Type B pancreatic cell (in vitro differentiated cells): Measurements from ENCODE around the gene RYR2. TPM values are rescaled to one million over a fixed set of nuclear protein-coding genes. Genes with fewer than 3 reads are reported as not detected.

ENCODE experiments used
- DNase-seq: peaks from one replicate; pipeline ENCODE4 v3.0.0; 2021; ENCODE audit warnings: mixed read lengths; ENCODE audit not compliant: unreplicated experiment; ENCODE audit errors: extremely low spot score
- H3K27ac Mint-ChIP-seq: 2 replicates; pipeline ENCODE4 v1.8.0; 2021; ENCODE audit warnings: mild to moderate bottlenecking, mixed read lengths
- H3K27me3 Mint-ChIP-seq: 2 replicates; pipeline ENCODE4 v1.8.0; 2021; ENCODE audit warnings: mixed read lengths
- H3K36me3 Mint-ChIP-seq: 2 replicates; pipeline ENCODE4 v1.8.0; 2021; ENCODE audit warnings: mixed read lengths
- H3K4me1 Mint-ChIP-seq: one replicate; pipeline ENCODE4 v1.8.0; 2021; ENCODE audit warnings: mixed read lengths; ENCODE audit not compliant: unreplicated experiment
- H3K4me3 Mint-ChIP-seq: 2 replicates; pipeline ENCODE4 v1.8.0; 2021; ENCODE audit warnings: mild to moderate bottlenecking, mixed read lengths
- H3K9me3 Mint-ChIP-seq: 2 replicates; pipeline ENCODE4 v1.8.0; 2021; ENCODE audit warnings: mixed read lengths
- CTCF ChIP-seq: fragments of 200-600 bp; sonication (generic); conservative IDR thresholded peaks from 2 replicates; pipeline ENCODE4 v1.5.0; 2021; ENCODE audit warnings: antibody characterized with exemption, mild to moderate bottlenecking
- total RNA-seq: library from RNA; stranded (reverse); gene quantifications from 2 replicates; pipeline ENCODE4 v1.2.1, GENCODE V29; 2021; ENCODE audit warnings: low replicate concordance

The RYR2 gene
- total RNA-seq, 1 donor from 2014 or later = 0.58 TPM

DNA sequence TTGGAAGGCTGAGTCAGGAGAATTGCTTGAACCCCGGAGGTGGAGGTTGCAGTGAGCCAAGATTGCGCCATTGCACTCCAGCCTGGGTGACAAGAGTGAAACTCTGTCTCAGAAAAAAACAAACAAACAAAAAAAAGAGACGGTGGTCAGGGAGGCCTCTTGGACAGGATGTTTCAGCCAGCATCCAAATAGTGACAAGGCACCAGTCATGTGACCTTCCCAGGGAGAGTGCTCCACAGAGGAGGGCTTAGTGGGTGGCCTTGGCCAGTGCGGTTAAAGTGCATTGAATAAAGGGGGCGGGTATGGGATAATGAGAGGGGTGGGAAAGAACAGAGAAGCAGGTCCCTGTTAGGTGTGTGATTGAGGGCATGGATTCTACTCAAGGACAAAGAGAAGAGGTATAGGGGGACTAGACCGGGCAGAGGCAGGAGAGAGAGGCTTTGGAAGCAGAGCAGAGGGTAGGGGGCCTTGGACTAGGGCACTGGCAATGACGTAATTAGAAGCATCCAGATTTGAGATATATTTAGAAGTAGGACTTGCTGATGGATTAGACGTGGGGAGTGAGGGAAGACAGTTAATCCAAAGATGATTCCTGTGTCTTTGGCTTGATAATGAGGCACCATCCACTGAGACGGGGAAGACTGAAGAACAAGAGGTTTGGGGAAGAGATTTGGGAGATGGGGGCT, 12.0 kb upstream of the RYR2 start:
- Mint-ChIP-seq H3K36me3 (peaks cover 4% of the 10 kb centered on the region), H3K27ac (no peak overlapping the region), H3K4me3 (no peak overlapping the region), H3K4me1 (no peaks in the 10 kb centered on the region), H3K27me3 (peaks cover 47% of the 10 kb centered on the region), H3K9me3 (no peaks in the 10 kb centered on the region)
- DNase-seq = no peak
- TF ChIP-seq CTCF = no peak

GRCh38 chr1:237031480-237031879, 10.5 kb upstream of the RYR2 start:
- TF ChIP-seq CTCF = no peak
- Mint-ChIP-seq H3K27ac (no peak overlapping the region), H3K27me3 (peaks cover 47% of the 10 kb centered on the region), H3K4me3 (no peak overlapping the region), H3K4me1 (no peaks in the 10 kb centered on the region), H3K36me3 (no peaks in the 10 kb centered on the region), H3K9me3 (no peaks in the 10 kb centered on the region)
- DNase-seq = no peak

GRCh38 chr1:237032029-237032428, 10.0 kb upstream of the RYR2 start:
- Mint-ChIP-seq H3K27ac (no peak overlapping the region), H3K36me3 (no peaks in the 10 kb centered on the region), H3K4me1 (no peaks in the 10 kb centered on the region), H3K4me3 (no peak overlapping the region), H3K9me3 (no peaks in the 10 kb centered on the region), H3K27me3 (peaks cover 47% of the 10 kb centered on the region)
- TF ChIP-seq CTCF = no peak
- DNase-seq = no peak

DNA sequence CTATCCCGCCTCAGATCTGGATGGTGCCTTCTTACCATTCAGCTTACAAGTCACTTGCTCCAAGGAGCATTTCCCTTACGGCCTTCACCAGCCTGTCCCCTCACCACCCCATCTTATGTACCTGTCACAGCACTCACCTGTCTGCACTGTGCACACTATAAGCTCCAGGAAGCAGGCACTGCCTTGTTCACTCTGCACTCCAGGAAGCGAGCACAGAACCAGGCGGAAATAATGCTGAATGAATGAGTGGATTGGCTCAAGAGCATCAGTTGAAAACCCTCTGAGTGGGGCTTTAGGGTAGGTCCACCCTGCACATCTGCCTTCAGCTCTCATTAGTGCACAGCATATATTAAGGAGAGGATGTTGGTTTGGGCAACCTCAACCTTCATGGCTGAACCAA, 8.9 kb upstream of the RYR2 start:
- H3K9me3 Mint-ChIP-seq = no peaks in the 10 kb centered on the region
- peaks cover 41% of the 10 kb centered on the region for H3K27me3 Mint-ChIP-seq
- H3K4me3 Mint-ChIP-seq = no peak overlapping the region
- no peaks in the 10 kb centered on the region for H3K4me1 Mint-ChIP-seq
- no peak for DNase-seq
- no peak for TF ChIP-seq CTCF
- H3K36me3 Mint-ChIP-seq = no peaks in the 10 kb centered on the region
- H3K27ac Mint-ChIP-seq = no peak overlapping the region

- no peak for TF ChIP-seq CTCF
- no peaks in the 10 kb centered on the region for H3K9me3 Mint-ChIP-seq
- no peaks in the 10 kb centered on the region for H3K36me3 Mint-ChIP-seq
- H3K27me3 Mint-ChIP-seq = peaks cover 41% of the 10 kb centered on the region
- no peak overlapping the region for H3K27ac Mint-ChIP-seq
- no peak overlapping the region for H3K4me3 Mint-ChIP-seq
- no peaks in the 10 kb centered on the region for H3K4me1 Mint-ChIP-seq
- DNase-seq = no peak
Measured at GRCh38 chr1:237033804-237034203, 8.2 kb upstream of the RYR2 start.
